Panc1 (cell line): ENCODE results near the gene LZTS2.
A peak's percentile ranks its signal among the peaks of the same experiment; 100 is the strongest.

Experiments
- CTCF ChIP-seq: fragments of 450-650 bp; IDR thresholded peaks from 2 replicates; pipeline ENCODE4 v1.5.1; 2017; ENCODE audit warnings: mild to moderate bottlenecking
- POLR2AphosphoS5 ChIP-seq: IDR thresholded peaks from 2 replicates; pipeline ENCODE4 v1.6.1; 2012; ENCODE audit warnings: mild to moderate bottlenecking, low read depth, low read length, moderate library complexity

DNA sequence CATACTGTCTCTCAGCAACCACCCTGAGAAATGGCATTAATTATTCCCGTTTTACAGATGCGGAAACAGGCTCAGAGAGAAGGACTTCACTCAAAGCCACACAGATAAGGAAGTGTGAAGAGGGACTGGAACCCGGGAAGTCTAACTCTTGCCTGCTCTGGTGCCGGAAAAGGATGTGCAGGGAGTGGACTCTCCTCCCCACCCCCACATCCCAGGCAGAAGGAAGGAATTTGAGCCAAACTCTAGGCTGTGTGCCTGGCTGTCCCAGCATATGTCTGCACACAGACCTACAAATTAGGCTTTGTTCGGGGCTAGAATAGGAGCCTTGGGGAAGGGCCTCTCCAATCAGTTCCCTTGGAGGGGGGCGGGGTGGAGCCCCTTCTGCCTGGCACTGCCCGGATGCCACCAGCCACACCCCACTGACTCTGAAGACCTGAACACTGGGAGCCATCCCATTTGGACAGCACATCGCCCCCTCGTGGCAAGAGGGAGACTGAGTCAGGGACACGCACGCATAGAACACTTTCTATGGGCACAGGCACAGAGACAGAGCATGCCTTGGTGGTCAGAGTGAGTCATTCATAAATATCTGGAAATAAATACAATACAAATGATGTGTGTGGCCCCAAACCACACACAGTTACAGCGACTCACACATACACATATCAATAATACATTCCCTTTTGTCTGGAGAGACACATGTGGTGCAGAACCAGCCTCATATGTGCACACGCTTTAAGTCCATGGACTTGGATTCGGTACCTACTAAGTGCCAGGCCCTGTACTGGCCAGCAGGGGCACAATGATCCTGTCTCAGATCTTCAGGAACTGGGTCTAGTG, 13.1 kb downstream of the LZTS2 start:
- TF ChIP-seq CTCF (peak; percentile 97), POLR2AphosphoS5 (no peak)
